ENCODE results near the gene HP1BP3.

DNA sequence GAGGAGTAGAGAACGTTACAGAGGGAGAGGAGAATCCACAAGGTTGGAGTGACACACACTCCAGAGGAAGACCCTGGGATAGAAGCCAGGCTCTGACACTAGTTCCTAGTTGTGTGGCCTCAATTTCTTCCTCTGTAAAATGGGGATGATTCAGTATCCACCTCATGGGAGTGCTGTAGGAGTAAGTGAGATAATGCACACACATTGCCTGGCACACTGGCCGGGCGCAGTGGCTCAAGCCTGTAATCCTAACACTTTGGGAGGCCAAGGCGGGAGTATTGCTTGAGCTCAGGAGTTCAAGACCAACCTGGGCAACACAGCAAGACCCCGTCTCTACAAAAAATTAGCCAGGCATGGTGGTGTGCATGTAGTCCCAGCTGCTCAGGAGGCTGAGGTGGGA lies 78.2 kb downstream of the HP1BP3 start:
- TF ChIP-seq HDGF (IDR thresholded peaks at IDR 0.05; ENCODE audit: borderline replicate concordance) (no peak), FOXM1 (IDR thresholded peaks at IDR 0.05; ENCODE audit: borderline replicate concordance) (no peak), SP1 (IDR thresholded peaks at IDR 0.05) (no peak), L3MBTL2 (conservative IDR thresholded peaks at IDR 0.05) (no peak), CTBP1 (IDR thresholded peaks at IDR 0.05; ENCODE audit: borderline replicate concordance) (no peak), FOXA1 (IDR thresholded peaks at IDR 0.05) (no peak), BHLHE40 (IDR thresholded peaks at IDR 0.05; ENCODE audit: borderline replicate concordance) (no peak), NFRKB (IDR thresholded peaks at IDR 0.05) (no peak), TARDBP (IDR thresholded peaks at IDR 0.05) (no peak)
- TF ChIP-seq, protein P1, sequence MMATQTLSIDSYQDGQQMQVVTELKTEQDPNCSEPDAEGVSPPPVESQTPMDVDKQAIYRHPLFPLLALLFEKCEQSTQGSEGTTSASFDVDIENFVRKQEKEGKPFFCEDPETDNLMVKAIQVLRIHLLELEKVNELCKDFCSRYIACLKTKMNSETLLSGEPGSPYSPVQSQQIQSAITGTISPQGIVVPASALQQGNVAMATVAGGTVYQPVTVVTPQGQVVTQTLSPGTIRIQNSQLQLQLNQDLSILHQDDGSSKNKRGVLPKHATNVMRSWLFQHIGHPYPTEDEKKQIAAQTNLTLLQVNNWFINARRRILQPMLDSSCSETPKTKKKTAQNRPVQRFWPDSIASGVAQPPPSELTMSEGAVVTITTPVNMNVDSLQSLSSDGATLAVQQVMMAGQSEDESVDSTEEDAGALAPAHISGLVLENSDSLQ (IDR thresholded peaks at IDR 0.05) = no peak
